ENCODE measurements around the gene SH3TC1.
A peak's percentile ranks its signal among the peaks of the same experiment; 100 is the strongest.

Gene SH3TC1

DNA sequence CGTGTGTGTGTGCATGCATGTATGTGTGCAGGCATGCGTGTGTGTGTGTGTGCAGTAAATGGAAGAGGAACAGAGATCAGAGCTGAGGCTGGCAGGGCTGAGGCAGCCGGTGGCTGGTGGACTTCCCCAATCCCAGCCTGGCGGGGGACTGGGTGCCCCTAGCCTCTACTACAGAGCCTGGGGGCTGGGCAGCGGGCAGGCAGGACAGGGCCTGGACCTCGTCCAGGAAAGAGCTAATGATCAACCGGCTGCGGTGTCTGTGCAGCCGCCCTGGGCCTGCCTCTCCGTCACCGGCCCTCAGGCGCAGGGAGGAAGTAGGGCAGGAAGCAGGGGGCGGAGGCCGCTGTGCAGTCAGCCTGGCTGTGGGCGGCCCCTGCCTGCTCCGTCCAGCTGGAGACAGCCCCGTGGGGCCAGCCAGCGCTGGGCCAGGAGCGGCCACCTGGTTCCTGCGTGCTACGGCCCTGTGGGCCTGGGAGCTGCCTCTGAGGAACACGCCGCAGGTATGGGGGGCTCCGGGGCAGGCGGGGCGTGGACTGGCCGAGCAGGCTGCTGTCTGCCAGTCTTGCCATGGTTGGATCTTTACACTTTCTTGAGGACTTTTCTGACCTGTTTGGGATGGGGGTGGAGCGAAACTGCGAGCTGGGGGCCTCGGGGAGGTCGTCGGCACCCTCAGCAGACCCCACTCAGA lies at the start of gene SH3TC1:
Gene SH3TC1 (plus strand): TSS at position 385 of the 688 bp plus-strand sequence. CDS start 5,905 bp downstream, outside the sequence.
- TF ChIP-seq EZH2phosphoT487 (IDR thresholded peaks at IDR 0.05; ENCODE audit: low read depth), result no peak
- TF ChIP-seq, protein P1, sequence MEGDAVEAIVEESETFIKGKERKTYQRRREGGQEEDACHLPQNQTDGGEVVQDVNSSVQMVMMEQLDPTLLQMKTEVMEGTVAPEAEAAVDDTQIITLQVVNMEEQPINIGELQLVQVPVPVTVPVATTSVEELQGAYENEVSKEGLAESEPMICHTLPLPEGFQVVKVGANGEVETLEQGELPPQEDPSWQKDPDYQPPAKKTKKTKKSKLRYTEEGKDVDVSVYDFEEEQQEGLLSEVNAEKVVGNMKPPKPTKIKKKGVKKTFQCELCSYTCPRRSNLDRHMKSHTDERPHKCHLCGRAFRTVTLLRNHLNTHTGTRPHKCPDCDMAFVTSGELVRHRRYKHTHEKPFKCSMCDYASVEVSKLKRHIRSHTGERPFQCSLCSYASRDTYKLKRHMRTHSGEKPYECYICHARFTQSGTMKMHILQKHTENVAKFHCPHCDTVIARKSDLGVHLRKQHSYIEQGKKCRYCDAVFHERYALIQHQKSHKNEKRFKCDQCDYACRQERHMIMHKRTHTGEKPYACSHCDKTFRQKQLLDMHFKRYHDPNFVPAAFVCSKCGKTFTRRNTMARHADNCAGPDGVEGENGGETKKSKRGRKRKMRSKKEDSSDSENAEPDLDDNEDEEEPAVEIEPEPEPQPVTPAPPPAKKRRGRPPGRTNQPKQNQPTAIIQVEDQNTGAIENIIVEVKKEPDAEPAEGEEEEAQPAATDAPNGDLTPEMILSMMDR (IDR thresholded peaks at IDR 0.05; ENCODE audit: low read depth, low read length), result no peak
- Histone ChIP-seq H3K27me3 (ENCODE audit: low read depth, low read length) (peaks cover 22% of the 10 kb centered on the region), H3K36me3 (replicated peaks; ENCODE audit: low read depth, low read length) (peaks cover 4% of the 10 kb centered on the region), H3K4me2 (ENCODE audit: low read length) (peak within 1 kb of the TSS; percentile 95), H3K27ac (ENCODE audit: low read length) (peak within 1 kb of the TSS; percentile 74), H3K79me2 (ENCODE audit: low read length) (peaks cover 12% of the 10 kb centered on the region; the same call in 1 of the 2 replicates), H2AFZ (ENCODE audit: low read depth, low read length) (peak within 1 kb of the TSS; percentile 43; the same call in 1 of the 2 replicates), H4K20me1 (ENCODE audit: insufficient read depth, low read length) (peaks cover 19% of the 10 kb centered on the region), H3K4me3 (ENCODE audit: low read length) (peak within 1 kb of the TSS; percentile 94), H3K4me1 (ENCODE audit: low read length) (peaks cover 50% of the 10 kb centered on the region), H3K9me3 (ENCODE audit: insufficient read depth, low read length) (no peaks in the 10 kb centered on the region), H3K9ac (ENCODE audit: low read length) (peak within 1 kb of the TSS; percentile 87)

DNA sequence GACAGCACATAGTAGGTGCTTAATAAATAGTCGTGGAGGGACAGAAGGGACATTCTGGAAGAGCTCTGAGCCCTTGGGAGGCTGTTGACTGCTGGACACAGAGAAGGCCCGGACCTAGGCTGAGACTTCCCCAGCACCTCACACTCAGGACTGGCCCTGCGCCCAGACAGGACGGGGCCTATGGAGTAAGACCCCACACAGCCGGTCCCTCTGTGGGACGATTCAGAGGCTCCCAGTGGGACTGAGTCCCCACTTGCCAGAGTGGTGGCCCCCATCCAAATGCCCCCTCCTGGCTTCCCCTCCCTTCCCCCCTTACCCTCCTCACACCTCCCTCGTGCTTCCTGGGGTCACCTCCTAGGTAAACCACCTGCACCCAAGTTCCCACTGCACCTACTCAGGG lies 49.4 kb upstream of the SH3TC1 start:
- Histone ChIP-seq H4K20me1 (ENCODE audit: insufficient read depth, low read length) (no peaks in the 10 kb centered on the region), H3K79me2 (ENCODE audit: low read length) (no peaks in the 10 kb centered on the region), H3K36me3 (replicated peaks; ENCODE audit: low read depth, low read length) (no peaks in the 10 kb centered on the region), H3K9me3 (ENCODE audit: insufficient read depth, low read length) (no peaks in the 10 kb centered on the region), H2AFZ (ENCODE audit: low read depth, low read length) (no peak overlapping the region), H3K4me2 (ENCODE audit: low read length) (no peak overlapping the region), H3K9ac (ENCODE audit: low read length) (no peak overlapping the region), H3K27ac (ENCODE audit: low read length) (no peak overlapping the region), H3K4me1 (ENCODE audit: low read length) (no peaks in the 10 kb centered on the region), H3K4me3 (ENCODE audit: low read length) (no peak overlapping the region), H3K27me3 (ENCODE audit: low read depth, low read length) (no peaks in the 10 kb centered on the region)
- no peak for TF ChIP-seq EZH2phosphoT487 (IDR thresholded peaks at IDR 0.05; ENCODE audit: low read depth)
- TF ChIP-seq, protein P1 (IDR thresholded peaks at IDR 0.05; ENCODE audit: low read depth, low read length), result no peak

DNA sequence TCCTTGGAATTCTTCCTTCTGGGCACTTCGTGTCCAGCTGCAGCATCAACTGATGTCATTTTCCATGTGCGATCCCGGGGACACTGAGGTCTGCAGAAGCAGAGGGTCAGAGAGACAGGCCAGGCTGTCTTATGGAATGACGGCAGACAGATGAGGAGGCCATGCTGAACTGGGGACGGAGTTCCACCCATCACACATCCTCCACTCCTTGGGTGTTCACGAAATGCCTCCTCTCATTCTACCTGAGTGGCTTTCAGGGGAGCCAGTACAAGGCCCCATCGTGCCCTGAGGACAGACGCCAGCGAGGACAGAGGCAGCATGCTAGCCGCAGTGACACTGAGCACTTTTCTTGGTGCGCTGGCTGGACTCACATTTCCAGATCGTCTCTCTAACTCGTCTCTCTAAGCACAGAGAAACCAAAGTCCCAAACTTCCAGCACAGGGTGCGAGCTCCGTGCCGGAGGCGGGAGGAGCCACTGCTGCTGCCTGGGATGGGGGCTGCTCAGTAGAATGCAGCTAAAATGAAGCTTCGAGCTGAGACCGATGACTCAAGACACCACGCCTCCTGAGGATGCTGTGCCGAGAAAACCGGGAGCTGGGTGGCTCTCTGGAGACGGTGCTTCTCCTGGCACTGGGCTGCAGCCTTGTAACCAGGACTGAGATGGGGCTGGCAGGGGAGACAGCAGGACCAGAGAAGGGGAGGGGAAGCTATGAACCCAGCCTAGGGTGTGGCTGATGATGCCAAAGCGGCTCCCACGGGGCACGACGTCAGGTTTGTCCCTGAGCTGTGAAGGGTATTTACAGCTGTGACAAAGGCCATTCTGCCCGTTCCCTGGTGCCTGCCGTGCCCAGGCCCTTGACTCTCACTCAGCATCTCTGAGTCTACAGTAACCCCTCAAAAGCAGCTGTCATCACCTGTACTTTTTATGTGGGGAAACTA lies 48.7 kb upstream of the SH3TC1 start:
- no peaks in the 10 kb centered on the region for H3K79me2 ChIP-seq (ENCODE audit: low read length)
- TF ChIP-seq EZH2phosphoT487 (IDR thresholded peaks at IDR 0.05; ENCODE audit: low read depth), result no peak
- TF ChIP-seq, protein P1 (IDR thresholded peaks at IDR 0.05; ENCODE audit: low read depth, low read length), result no peak
- H2AFZ ChIP-seq (ENCODE audit: low read depth, low read length), result no peak overlapping the region
- no peaks in the 10 kb centered on the region for H3K9me3 ChIP-seq (ENCODE audit: insufficient read depth, low read length)
- H3K4me1 ChIP-seq (ENCODE audit: low read length), result no peaks in the 10 kb centered on the region
- no peak overlapping the region for H3K27ac ChIP-seq (ENCODE audit: low read length)
- H3K36me3 ChIP-seq (replicated peaks; ENCODE audit: low read depth, low read length), result no peaks in the 10 kb centered on the region
- H3K4me2 ChIP-seq (ENCODE audit: low read length), result no peak overlapping the region
- no peak overlapping the region for H3K4me3 ChIP-seq (ENCODE audit: low read length)
- no peaks in the 10 kb centered on the region for H4K20me1 ChIP-seq (ENCODE audit: insufficient read depth, low read length)
- no peaks in the 10 kb centered on the region for H3K27me3 ChIP-seq (ENCODE audit: low read depth, low read length)
- H3K9ac ChIP-seq (ENCODE audit: low read length), result no peak overlapping the region

DNA sequence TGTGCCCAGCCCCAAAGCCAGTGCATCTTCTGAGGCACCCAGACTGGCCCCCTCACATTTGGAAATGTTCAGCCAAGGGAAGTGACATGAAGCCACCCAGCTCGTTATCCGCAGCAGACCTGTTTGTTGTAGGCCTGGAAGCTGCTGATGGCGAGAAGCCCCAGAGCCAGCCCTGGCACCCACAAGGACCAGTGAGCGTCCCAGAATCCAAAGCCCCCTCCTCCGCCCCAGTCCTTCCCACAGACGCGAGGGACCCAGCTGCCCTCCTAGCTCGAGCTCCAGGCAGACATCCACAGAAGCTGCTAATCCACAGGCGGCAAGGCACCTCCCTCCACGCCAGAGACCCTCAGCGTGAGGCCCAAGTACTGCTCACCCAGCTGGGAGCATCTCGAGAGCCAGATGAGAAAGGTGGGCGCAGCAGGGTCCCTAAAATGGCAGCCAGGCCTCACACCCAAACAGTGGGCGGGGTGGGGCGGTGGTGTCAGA lies 47.9 kb upstream of the SH3TC1 start:
- Histone ChIP-seq H2AFZ (ENCODE audit: low read depth, low read length) (no peak overlapping the region), H3K27ac (ENCODE audit: low read length) (no peak overlapping the region), H3K9ac (ENCODE audit: low read length) (no peak overlapping the region), H3K4me3 (ENCODE audit: low read length) (no peak overlapping the region), H4K20me1 (ENCODE audit: insufficient read depth, low read length) (no peaks in the 10 kb centered on the region), H3K4me2 (ENCODE audit: low read length) (no peak overlapping the region), H3K36me3 (replicated peaks; ENCODE audit: low read depth, low read length) (no peaks in the 10 kb centered on the region), H3K4me1 (ENCODE audit: low read length) (no peaks in the 10 kb centered on the region), H3K79me2 (ENCODE audit: low read length) (no peaks in the 10 kb centered on the region), H3K9me3 (ENCODE audit: insufficient read depth, low read length) (no peaks in the 10 kb centered on the region), H3K27me3 (ENCODE audit: low read depth, low read length) (no peaks in the 10 kb centered on the region)
- TF ChIP-seq EZH2phosphoT487 (IDR thresholded peaks at IDR 0.05; ENCODE audit: low read depth), result no peak
- TF ChIP-seq, protein P1 (IDR thresholded peaks at IDR 0.05; ENCODE audit: low read depth, low read length), result no peak
